H9 (cell line): Measurements from ENCODE around the gene S100Z. TPM values are rescaled to one million over a fixed set of nuclear protein-coding genes. Genes with fewer than 3 reads are reported as not detected.

Source experiments
- DNase-seq: peaks from one replicate; pipeline ENCODE4 v3.0.0-alpha.2; 2017
- H2AFZ ChIP-seq: one replicate; pipeline ENCODE4 v1.6.1; 2013; ENCODE audit warnings: mild to moderate bottlenecking, low read length, control low read depth, moderate library complexity
- H2AK5ac ChIP-seq: 2 replicates; pipeline ENCODE4 v1.6.1; 2013; ENCODE audit warnings: low read length, control low read depth, mixed read lengths; ENCODE audit not compliant: insufficient read length
- H2BK120ac ChIP-seq: one replicate; pipeline ENCODE4 v1.6.1; 2013; ENCODE audit warnings: low read depth, mild to moderate bottlenecking, low read length, control low read depth, inconsistent platforms; ENCODE audit not compliant: poor library complexity, severe bottlenecking
- H2BK12ac ChIP-seq: 2 replicates; pipeline ENCODE4 v1.6.1; 2013; ENCODE audit warnings: low read length, control low read depth, mixed read lengths, low read depth; ENCODE audit not compliant: insufficient read length
- H2BK15ac ChIP-seq: 2 replicates; pipeline ENCODE4 v1.6.1; 2013; ENCODE audit warnings: low read depth, low read length, control low read depth
- H2BK20ac ChIP-seq: one replicate; pipeline ENCODE4 v1.6.1; 2013; ENCODE audit warnings: low read depth, mild to moderate bottlenecking, low read length, control low read depth, inconsistent platforms; ENCODE audit not compliant: poor library complexity, severe bottlenecking
- H2BK5ac ChIP-seq: 2 replicates; pipeline ENCODE4 v1.6.1; 2013; ENCODE audit warnings: low read length, control low read depth, mixed read lengths; ENCODE audit not compliant: insufficient read length
- H3K14ac ChIP-seq: 2 replicates; pipeline ENCODE4 v1.6.1; 2013; ENCODE audit warnings: low read length, control low read depth; ENCODE audit not compliant: insufficient read depth
- H3K18ac ChIP-seq: 2 replicates; pipeline ENCODE4 v1.6.1; 2013; ENCODE audit warnings: low read depth, mild to moderate bottlenecking, mixed read lengths, low read length, control low read depth; ENCODE audit not compliant: insufficient read length
- H3K23ac ChIP-seq: 2 replicates; pipeline ENCODE4 v1.6.1; 2013; ENCODE audit warnings: low read length, control low read depth, mixed read lengths, low read depth; ENCODE audit not compliant: insufficient read length
- H3K23me2 ChIP-seq: 2 replicates; pipeline ENCODE4 v1.6.1; 2013; ENCODE audit warnings: low read depth, mild to moderate bottlenecking, mixed read lengths, low read length, control low read depth; ENCODE audit not compliant: insufficient read length, poor library complexity, severe bottlenecking
- H3K27ac ChIP-seq: 2 replicates; pipeline ENCODE4 v1.5.1; 2013; ENCODE audit warnings: low read length, control low read depth, mixed read lengths, low read depth; ENCODE audit not compliant: insufficient read length
- H3K27me3 ChIP-seq: 2 replicates; pipeline ENCODE4 v1.6.1; 2013; ENCODE audit warnings: low read length, control low read depth, inconsistent platforms; ENCODE audit not compliant: insufficient read depth
- H3K4ac ChIP-seq: 2 replicates; pipeline ENCODE4 v1.6.1; 2013; ENCODE audit warnings: low read depth, mild to moderate bottlenecking, control low read depth, inconsistent platforms, low read length, moderate library complexity
- H3K4me1 ChIP-seq: 2 replicates; pipeline ENCODE4 v1.6.1; 2013; ENCODE audit warnings: low read length, control low read depth, inconsistent platforms; ENCODE audit not compliant: insufficient read depth
- H3K4me2 ChIP-seq: 2 replicates; pipeline ENCODE4 v1.6.1; 2013; ENCODE audit warnings: low read length, control low read depth, mixed read lengths; ENCODE audit not compliant: insufficient read length, insufficient read depth
- H3K56ac ChIP-seq: 2 replicates; pipeline ENCODE4 v1.6.1; 2013; ENCODE audit warnings: low read depth, mild to moderate bottlenecking, mixed read lengths, low read length, control low read depth; ENCODE audit not compliant: insufficient read length
- H3K79me1 ChIP-seq: 2 replicates; pipeline ENCODE4 v1.6.1; 2013; ENCODE audit warnings: low read depth, mild to moderate bottlenecking, moderate library complexity, low read length, control low read depth, inconsistent platforms; ENCODE audit not compliant: insufficient read depth, poor library complexity, severe bottlenecking
- H3K79me2 ChIP-seq: 2 replicates; pipeline ENCODE4 v1.6.1; 2013; ENCODE audit warnings: low read length, control low read depth, inconsistent platforms; ENCODE audit not compliant: insufficient read depth
- H3K9ac ChIP-seq: 2 replicates; pipeline ENCODE4 v1.6.1; 2013; ENCODE audit warnings: low read length, control low read depth, mixed read lengths; ENCODE audit not compliant: insufficient read length; ENCODE audit errors: extremely low read depth
- H3K9me3 ChIP-seq: one replicate; pipeline ENCODE4 v1.6.1; 2013; ENCODE audit warnings: low read depth, low read length, inconsistent platforms; ENCODE audit not compliant: control insufficient read depth
- H3T11ph ChIP-seq: one replicate; pipeline ENCODE4 v1.6.1; 2013; ENCODE audit warnings: mild to moderate bottlenecking, low read length, control low read depth, inconsistent platforms
- H4K20me1 ChIP-seq: one replicate; pipeline ENCODE4 v1.6.1; 2013; ENCODE audit not compliant: control insufficient read depth, insufficient read length, insufficient read depth
- H4K5ac ChIP-seq: 2 replicates; pipeline ENCODE4 v1.6.1; 2013; ENCODE audit warnings: low read depth, mild to moderate bottlenecking, mixed read lengths, low read length, control low read depth; ENCODE audit not compliant: insufficient read length
- H4K8ac ChIP-seq: replicated peaks from 2 replicates; pipeline ENCODE4 v1.6.1; 2013; ENCODE audit warnings: low read length, control low read depth, mixed read lengths, low read depth; ENCODE audit not compliant: insufficient read length
- H4K91ac ChIP-seq: 2 replicates; pipeline ENCODE4 v1.6.1; 2013; ENCODE audit warnings: low read depth, mild to moderate bottlenecking, moderate library complexity, mixed read lengths, low read length, control low read depth; ENCODE audit not compliant: insufficient read length
- H3K27ac Mint-ChIP-seq, 3 experiments: 2 replicates in 2 of 3; 3 replicates in 1 of 3; pipeline ENCODE4 v1.8.0; 2020 to 2021; ENCODE audit warnings: mixed read lengths in 3 of 3, mild to moderate bottlenecking in 1 of 3, moderate library complexity in 1 of 3
- H3K27me3 Mint-ChIP-seq: 2 replicates; pipeline ENCODE4 v1.8.0; 2021; ENCODE audit warnings: low read depth, mild to moderate bottlenecking, moderate library complexity, mixed read lengths
- H3K36me3 Mint-ChIP-seq, 3 experiments: 2 replicates in 2 of 3; 3 replicates in 1 of 3; pipeline ENCODE4 v1.8.0; 2020 to 2021; ENCODE audit warnings: low read depth in 3 of 3, mixed read lengths in 3 of 3; ENCODE audit not compliant: insufficient read depth in 1 of 3
- H3K4me1 Mint-ChIP-seq, 2 experiments: 2 replicates each; pipeline ENCODE4 v1.8.0; 2020; ENCODE audit warnings: mixed read lengths in 2 of 2
- H3K4me3 Mint-ChIP-seq, 2 experiments: 2 replicates in 1 of 2; 3 replicates in 1 of 2; pipeline ENCODE4 v1.8.0; 2020 to 2021; ENCODE audit warnings: mild to moderate bottlenecking in 2 of 2, mixed read lengths in 2 of 2, moderate library complexity in 1 of 2
- H3K9me3 Mint-ChIP-seq, 2 experiments: 2 replicates in 1 of 2; 3 replicates in 1 of 2; pipeline ENCODE4 v1.8.0; 2020; ENCODE audit warnings: mild to moderate bottlenecking in 2 of 2, mixed read lengths in 2 of 2, moderate library complexity in 1 of 2
- WGBS: extraction: QIAGEN DNeasy Blood & Tissue Kit; methylation state at CpG from one replicate; pipeline ENCODE4 v1.1.7; 2013; ENCODE audit warnings: missing lambda C conversion rate, low lambda C conversion rate, mixed read lengths; ENCODE audit not compliant: insufficient read length; ENCODE audit errors: extremely low coverage; 5-methylcytosine and 5-hydroxymethylcytosine counted together
- total RNA-seq: library from RNA; stranded (reverse); gene quantifications from 2 replicates; pipeline ENCODE4 v1.2.1, GENCODE V29; 2021
- TF ChIP-seq, protein P1 (sequence below): fragments of 200-600 bp; sonication (generic); conservative IDR thresholded peaks from 3 replicates; pipeline ENCODE4 v1.8.0; 2021; ENCODE audit warnings: antibody characterized with exemption, mild to moderate bottlenecking

Gene S100Z
- total RNA-seq, 1 experiment from 2014 or later = not detected

GRCh38 chr5:76874088-76874581 lies 24.3 kb downstream of the S100Z start:
- H4K8ac ChIP-seq = no peak overlapping the region
- H3K4me2 ChIP-seq = peak overlapping the region; percentile 9
- no peaks in the 10 kb centered on the region for H3K23me2 ChIP-seq
- H3K79me2 ChIP-seq = no peaks in the 10 kb centered on the region
- H2BK120ac ChIP-seq = no peak overlapping the region
- H4K91ac ChIP-seq = no peak overlapping the region
- no peaks in the 10 kb centered on the region for H3K79me1 ChIP-seq
- H2BK5ac ChIP-seq = no peak overlapping the region
- WGBS = no CpG with 5 or more reads among the region's 3 CpGs
- H3K4me1 ChIP-seq = peaks cover 3% of the 10 kb centered on the region; the same call in 1 of the 2 replicates
- H2AK5ac ChIP-seq = no peak overlapping the region
- Mint-ChIP-seq H3K27me3 (no peaks in the 10 kb centered on the region), H3K9me3 (no peaks in the 10 kb centered on the region), H3K36me3 (no peaks in the 10 kb centered on the region), H3K4me1 (peaks cover 35 to 42% of the 10 kb centered on the region in 2 experiments), H3K27ac (0 out of 7 replicates have a peak overlapping the region, but pooled peaks of 1 of the 3 experiments have one; percentile 2), H3K4me3 (no peak overlapping the region; a peak in 1 of 5 replicates)
- no peak overlapping the region for H2BK20ac ChIP-seq
- H3K4ac ChIP-seq = no peak overlapping the region
- TF ChIP-seq, protein P1, sequence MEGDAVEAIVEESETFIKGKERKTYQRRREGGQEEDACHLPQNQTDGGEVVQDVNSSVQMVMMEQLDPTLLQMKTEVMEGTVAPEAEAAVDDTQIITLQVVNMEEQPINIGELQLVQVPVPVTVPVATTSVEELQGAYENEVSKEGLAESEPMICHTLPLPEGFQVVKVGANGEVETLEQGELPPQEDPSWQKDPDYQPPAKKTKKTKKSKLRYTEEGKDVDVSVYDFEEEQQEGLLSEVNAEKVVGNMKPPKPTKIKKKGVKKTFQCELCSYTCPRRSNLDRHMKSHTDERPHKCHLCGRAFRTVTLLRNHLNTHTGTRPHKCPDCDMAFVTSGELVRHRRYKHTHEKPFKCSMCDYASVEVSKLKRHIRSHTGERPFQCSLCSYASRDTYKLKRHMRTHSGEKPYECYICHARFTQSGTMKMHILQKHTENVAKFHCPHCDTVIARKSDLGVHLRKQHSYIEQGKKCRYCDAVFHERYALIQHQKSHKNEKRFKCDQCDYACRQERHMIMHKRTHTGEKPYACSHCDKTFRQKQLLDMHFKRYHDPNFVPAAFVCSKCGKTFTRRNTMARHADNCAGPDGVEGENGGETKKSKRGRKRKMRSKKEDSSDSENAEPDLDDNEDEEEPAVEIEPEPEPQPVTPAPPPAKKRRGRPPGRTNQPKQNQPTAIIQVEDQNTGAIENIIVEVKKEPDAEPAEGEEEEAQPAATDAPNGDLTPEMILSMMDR = no peak
- H3K27me3 ChIP-seq = no peaks in the 10 kb centered on the region
- no peak overlapping the region for H3K56ac ChIP-seq
- H2BK12ac ChIP-seq = no peak overlapping the region
- no peaks in the 10 kb centered on the region for H4K20me1 ChIP-seq
- no peak for DNase-seq
- no peak overlapping the region for H4K5ac ChIP-seq
- no peak overlapping the region for H3K9ac ChIP-seq
- no peak overlapping the region for H3K14ac ChIP-seq
- H3T11ph ChIP-seq = no peak overlapping the region
- H3K27ac ChIP-seq = no peak overlapping the region
- H3K9me3 ChIP-seq = no peaks in the 10 kb centered on the region
- H2BK15ac ChIP-seq = no peak overlapping the region
- H3K18ac ChIP-seq = no peak overlapping the region
- peak overlapping the region; percentile 65 for H2AFZ ChIP-seq
- H3K23ac ChIP-seq = no peak overlapping the region
